SK-N-MC (cell line): ENCODE measurements around the gene VIPR2.

Source experiments
- EZH2 ChIP-seq: fragments of 200-600 bp; sonication (generic); IDR thresholded peaks from one replicate; pipeline ENCODE4 v1.6.1; 2017; ENCODE audit warnings: antibody characterized with exemption
- POLR2AphosphoS5 ChIP-seq: IDR thresholded peaks from 2 replicates; pipeline ENCODE4 v1.6.1; 2012; ENCODE audit warnings: mild to moderate bottlenecking, low read depth, low read length, borderline replicate concordance

DNA sequence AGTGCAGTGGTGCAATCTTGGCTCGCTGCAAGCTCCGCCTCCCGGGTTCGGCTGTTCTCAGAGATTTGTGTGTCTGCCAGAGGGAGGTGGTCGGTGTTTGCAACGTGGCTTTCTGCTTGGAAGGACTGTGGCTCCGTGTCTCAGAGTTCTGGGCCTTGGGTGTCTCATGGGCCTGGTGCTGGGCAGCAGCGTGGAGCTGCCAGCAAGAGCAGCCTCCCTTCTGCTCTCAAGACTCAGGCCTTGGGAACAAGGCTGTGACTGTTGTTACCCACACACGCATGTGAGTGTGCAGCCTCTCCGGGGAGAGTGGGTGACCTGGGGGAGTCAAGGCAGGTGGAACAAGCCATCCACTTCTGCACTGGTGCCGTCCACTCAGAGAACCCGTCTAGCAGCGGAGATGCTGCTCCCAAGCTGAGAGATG, 52.0 kb downstream of the VIPR2 start:
- TF ChIP-seq EZH2 (no peak), POLR2AphosphoS5 (no peak)
